ENCODE results near the gene MUC12.
"Not testable (repeated sequence)": the region's sequence is repeated elsewhere in the genome, so short reads cannot be mapped to it uniquely, and the experiment has no call there.

MUC12 gene

DNA sequence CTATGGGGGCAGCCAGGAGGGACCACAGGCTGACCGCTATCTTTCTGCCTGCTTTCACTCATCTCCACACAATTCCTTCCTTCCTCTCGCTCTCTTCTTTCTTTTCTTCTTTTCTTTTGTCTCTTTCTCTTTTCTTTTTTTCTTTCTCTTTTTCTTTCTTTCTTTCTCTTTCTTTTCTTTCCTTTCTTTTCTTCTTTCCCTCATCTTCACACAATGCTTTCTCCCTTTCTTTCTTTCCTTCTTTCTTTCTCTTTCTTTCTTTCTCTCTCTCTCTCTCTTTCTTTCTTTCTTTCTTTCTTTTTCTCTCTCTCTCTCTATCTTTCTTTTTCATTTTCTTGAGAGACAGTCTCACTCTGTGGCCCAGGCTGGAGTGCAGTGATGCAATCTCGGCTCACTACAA is 6.8 kb upstream of the MUC12 start:
- no peak for DNase-seq (ENCODE audit: low spot score)

DNA sequence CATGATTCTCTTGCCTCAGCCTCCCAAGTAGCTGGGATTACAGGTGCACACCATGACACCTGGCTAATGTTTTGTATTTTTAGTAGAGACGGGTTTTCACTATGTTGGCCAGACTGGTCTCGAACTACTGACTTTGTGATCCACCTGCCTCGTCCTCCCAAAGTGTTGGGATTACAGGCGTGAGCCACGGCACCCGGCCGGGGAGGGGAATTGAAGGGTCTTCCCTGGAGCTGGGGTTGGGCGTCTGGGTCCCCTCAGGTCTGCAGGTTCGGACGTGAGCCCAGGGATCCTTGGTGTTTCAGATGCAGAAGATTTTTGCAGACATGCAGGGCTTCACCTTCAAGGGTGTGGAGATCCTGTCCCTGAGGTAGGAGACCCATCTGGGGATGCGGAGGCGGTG is 6.0 kb upstream of the MUC12 start:
- DNase-seq (ENCODE audit: low spot score), result peak; percentile 45

DNA sequence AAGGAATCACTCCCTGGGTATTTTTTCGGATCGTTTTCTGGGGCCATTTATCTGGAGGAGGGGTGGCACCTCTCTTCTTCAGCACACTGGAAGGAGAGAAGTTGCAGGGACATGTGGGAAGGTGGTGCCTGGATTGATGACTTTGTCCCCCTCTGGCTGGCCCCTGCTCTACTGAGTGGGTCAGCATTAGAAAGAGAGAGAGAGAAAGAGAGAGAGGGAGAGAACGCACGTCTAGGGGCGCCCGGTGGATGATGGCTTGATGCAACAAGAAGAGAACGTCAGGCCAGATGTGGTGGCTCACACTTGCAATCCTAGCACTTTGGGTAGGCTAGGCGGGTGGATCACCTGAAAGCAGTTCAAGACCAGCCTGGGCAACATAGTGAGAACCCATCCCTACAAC is 5.5 kb upstream of the MUC12 start:
- DNase-seq (ENCODE audit: low spot score), result peak; percentile 40

DNA sequence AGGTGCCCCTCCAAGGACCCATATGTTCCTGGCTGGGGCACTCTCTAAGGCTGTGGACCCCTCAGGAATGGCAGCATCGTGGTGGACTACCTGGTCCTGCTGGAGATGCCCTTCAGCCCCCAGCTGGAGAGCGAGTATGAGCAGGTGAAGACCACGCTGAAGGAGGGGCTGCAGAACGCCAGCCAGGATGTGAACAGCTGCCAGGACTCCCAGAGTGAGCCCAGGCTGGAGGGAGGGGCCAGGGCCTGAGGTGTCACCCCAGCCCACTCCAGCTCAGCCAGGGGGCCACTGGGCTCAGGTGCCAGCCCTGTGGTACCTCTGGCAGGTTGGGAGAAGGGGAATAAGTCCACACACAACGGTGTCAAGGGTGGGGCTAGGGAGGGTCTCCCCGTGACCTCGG is 4.7 kb upstream of the MUC12 start:
- DNase-seq (ENCODE audit: low spot score), result peak; percentile 55

DNA sequence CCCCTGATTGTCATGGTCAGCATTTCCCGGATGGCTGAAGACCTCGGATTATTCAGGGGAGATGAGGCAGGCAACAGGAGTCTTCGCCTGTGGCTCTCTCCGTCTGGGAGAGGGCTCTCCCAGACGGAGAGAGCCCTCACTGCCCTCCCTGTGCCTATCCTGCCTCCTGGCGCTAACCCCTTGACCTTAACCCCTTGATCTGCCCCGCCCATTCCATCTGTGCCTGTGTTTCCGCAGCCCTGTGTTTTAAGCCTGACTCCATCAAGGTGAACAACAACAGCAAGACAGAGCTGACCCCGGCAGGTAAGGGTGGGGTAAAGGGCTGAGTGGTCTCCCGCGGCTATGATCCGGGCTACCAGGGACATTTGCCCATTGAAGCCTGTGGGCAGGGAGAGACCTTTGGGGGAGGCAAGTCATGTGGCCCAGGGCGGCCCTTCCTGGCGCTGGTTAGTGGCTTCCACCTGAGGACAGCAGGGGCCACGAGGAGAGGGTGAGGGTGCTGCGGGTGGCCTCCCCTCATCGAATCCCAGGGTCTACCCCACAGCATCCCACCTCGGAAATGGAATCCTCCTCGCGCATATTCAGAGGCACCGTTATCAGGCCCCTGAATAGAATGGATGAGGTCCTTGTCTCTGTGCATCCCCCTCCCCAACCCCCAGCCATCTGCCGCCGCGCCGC is 4.2 kb upstream of the MUC12 start:
- no peak for DNase-seq (ENCODE audit: low spot score)

DNA sequence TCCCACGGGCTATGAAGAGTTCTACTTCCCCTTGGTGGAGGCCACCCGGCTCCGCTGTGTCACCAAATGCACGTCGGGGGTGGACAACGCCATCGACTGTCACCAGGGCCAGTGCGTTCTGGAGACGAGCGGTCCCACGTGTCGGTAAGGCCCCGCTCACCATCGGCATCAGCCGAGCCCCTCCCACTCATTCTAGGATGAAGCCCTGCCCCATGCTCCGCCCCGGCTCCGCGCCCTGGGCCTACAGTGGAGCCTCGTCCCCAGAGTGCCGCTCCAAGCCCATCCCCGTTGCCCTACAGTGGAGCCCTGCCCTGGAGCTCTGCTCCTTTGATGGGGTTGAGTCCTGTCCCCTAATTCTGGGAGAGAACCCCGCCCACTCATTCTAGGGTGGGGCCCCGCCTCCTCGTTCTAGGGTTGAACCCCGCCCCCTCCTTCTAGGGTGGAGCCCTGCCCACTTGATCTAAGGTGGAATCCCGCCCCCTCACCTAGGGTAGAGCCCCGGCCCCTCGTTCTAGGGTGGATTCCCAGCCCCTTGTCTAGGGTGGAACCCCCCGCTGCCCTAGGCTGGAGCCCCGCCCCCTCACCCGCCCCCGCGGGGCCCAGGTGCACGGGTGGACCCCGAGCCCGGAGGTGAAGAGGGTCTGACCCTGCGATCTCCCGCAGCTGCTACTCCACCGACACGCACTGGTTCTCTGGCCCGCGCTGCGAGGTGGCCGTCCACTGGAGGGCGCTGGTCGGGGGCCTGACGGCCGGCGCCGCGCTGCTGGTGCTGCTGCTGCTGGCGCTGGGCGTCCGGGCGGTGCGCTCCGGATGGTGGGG is 3.4 kb upstream of the MUC12 start:
- DNase-seq (ENCODE audit: low spot score), result peak; percentile 99

DNA sequence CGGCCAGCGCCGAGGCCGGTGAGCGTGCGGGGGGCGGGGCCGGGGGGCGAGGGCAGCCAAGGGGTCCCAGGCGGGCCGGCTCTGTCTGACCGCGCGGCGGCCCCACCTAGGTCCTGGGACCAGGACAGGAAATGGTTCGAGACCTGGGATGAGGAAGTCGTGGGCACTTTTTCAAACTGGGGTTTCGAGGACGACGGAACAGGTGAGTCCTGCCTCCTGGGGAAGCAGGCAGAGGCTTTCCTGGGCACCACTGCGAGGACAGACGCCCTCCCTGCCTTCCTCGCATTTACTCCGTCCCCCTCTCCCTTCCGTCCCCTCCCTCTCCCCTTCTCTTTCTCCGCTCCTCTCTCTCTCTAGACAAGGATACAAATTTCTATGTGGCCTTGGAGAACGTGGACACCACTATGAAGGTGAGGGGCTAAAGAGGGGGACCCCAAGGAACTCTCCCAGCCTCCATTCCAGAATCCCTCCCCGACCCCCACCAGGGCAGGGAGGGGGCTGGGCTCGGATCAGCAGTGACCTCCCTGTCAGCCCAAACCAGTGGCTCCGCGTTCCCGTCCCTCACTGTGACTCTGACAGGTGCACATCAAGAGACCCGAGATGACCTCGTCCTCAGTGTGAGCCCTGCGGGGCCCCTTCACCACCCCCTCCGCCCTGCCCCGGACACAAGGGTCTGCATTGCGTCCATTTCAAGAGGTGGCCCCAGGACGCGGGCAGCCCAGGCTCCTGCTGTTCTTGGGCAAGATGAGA is 2.6 kb upstream of the MUC12 start:
- DNase-seq (ENCODE audit: low spot score), result no peak

DNA sequence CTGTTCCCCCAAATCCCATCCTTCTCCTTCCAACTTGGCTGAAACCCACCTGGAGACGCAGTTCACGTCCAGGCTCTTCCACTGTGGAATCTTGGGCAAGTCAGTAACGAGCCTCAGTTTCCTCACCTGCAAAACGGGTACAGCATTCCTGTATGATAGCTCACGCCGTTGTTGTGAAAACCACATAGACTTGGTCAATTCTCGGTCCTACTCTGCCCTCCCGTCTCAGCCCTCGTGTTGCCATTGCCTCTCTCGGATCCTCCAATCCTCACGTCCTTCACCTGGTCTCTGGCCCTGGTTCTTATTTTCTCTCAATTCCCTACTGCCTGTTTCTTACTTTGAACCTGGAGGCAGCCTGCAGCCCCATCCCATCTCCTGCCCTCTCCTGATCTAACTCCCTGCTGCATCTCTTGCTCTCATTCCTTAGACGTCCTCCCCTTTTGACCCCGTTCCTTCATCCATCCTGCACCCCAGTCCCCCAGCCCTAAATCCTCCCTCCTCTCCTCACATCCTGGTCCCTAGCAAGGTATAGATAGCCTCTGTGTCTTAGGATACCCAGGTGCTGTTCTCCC is 2.0 kb upstream of the MUC12 start:
- no peak for DNase-seq (ENCODE audit: low spot score)

DNA sequence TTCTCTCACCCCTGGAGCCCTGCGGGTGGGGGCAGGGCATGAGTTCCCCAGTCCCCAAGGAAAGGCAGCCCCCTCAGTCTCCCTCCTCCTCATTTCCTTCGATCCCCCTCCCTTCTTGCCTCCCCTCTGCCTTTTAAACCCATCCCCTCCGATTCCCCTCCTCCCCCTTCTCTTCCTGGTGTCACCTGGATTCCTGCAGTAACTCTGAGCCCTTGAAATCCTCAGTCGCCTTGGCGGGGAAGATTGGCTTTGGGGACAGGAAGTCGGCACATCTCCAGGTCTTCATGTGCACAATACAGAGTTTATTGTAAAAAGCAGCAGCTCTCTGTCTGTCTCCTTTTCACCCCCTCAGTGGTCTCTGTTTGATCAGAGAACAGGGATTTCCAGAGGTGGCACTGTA is 1.3 kb upstream of the MUC12 start:
- no peak for DNase-seq (ENCODE audit: low spot score)

DNA sequence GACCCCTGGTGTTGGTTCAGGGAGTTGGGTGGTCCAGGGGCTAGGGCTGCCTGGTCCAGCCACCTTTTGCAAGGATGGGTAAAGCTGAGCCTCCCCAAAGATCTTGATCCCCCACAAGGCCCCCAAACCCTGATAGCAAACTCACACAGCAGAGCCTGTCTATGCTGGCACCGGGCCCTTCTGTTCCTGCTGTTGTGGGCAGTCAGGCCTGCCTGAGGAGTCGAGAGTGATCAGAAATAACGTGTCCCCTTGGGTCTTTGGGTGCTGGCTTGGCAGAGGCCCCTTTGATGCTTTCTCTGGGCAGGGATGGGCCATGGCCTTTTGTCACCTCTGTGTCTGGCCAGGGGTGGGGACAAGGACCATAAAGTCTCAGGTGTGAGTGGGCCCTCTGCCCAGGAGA is 715 bp upstream of the MUC12 start:
- no peak for DNase-seq (ENCODE audit: low spot score)

DNA sequence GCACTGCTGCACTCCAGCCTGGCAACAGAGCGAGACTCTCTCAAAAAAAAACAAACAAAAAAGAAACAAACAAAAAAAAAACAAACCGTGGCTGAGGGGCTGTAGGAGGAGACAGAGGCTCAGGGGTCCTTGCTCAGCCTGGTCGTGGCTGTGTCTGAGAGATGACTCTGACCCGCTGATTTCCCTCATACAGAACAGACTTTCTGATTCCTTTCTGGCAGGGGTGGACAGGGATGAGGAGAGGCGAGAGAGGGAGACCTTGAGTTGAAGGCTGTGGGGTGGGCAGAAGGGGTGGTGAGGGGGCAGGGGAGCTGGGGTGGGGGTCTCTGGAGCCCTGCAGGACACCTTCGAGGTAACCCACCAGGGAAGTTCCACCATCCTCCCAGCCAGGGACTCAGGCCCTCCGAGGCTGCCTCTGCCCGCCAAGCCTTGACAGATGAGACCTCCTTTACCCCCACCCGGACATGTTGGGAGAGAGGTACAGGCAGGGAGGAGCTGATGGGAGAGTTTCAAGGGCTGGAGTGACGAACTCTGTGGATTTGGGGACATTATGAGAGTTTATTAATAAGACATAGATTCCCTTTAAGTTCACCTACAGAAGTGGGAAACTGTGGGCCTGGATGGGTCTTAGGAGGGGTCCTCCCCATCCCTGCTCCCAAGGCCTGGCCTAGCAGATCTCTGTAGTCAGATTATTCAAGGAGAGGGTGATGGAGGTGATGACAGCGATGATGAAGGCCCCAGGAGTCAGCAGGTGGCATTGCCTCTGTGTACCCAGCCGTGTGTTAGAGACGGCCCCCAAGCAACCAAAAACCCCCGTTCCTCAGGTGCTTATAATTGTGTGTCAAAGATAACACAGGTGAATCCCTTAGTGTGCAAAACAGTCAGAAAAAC is 2.0 kb downstream of the MUC12 start:
- no peak for DNase-seq (ENCODE audit: low spot score)

DNA sequence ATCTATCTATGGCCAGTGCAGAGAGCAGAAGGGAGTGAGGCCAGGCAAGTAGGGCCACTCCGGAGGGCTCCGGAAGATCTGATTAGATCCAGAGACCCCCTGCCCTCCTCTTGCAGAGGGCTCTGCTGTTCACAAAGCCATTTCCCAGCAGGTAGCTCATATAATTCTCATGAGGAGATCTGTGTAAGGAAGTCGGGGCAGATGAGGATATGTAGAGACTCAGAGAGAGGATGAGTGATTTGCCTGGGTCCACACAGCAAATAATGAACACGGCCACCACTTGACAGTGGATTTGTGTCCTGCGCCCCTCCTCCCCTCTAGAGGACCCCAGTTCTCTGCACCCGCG is 2.6 kb downstream of the MUC12 start:
- DNase-seq (ENCODE audit: low spot score), result no peak

DNA sequence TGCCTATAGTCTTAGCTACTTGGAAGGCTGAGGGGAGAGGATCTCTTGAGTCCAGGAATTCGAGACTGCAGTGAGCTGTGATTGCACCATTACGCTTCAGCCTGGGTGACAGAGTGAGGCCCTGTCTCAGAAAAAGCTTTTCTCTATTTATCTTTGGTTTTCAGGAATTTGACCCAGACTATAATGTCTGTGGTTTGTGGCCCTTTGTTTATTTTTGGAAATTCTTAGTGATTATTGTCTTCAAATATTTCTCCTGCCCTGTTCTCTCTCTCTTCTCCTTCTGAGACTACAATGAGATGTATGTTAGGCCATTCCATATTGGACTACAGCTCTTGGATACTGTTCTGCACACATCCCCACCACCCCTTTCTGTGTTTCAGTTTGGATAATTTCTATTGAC is 4.7 kb downstream of the MUC12 start:
- no peak for DNase-seq (ENCODE audit: low spot score)

DNA sequence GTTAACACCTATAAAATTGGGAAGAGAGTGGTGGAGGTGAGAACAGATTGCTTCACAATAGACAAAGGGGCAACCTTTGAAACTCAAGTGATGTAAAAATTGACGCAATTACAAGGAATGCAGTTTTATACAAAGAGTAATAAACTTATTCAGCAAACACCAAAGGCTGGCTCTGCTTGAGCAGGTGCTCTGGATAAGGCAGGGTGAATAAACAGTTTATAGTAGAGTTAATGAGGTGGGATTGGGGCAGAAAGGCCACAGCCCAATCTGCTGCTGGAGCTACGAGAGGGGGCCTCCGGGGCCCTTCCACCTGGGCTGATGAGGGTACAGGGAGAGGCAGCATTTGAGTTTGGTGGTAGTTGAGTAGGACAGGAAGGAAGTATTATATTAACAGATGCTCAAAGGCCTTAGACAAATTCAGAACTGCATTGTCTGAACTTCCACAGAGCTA is 6.0 kb downstream of the MUC12 start:
- no peak for DNase-seq (ENCODE audit: low spot score)

DNA sequence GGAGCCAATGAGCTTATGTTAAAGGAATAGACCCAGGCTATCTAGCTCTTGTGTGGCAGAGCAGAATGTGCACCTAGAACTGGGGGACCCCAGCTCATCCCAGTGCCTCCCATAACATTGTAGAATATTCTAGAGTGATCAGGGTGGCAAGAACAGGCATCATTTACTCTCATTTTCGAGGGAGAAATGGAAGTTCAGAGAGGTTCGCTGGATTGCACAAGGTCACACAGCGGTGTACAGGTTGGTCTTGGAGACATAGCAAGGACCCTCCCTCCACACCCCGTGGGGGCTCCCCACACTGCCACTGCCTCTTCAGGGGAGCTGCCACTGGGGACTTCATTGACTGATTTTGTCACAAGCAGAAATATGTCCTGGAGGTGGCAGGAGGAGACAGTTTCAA is 8.9 kb downstream of the MUC12 start:
- DNase-seq (ENCODE audit: low spot score), result no peak

DNA sequence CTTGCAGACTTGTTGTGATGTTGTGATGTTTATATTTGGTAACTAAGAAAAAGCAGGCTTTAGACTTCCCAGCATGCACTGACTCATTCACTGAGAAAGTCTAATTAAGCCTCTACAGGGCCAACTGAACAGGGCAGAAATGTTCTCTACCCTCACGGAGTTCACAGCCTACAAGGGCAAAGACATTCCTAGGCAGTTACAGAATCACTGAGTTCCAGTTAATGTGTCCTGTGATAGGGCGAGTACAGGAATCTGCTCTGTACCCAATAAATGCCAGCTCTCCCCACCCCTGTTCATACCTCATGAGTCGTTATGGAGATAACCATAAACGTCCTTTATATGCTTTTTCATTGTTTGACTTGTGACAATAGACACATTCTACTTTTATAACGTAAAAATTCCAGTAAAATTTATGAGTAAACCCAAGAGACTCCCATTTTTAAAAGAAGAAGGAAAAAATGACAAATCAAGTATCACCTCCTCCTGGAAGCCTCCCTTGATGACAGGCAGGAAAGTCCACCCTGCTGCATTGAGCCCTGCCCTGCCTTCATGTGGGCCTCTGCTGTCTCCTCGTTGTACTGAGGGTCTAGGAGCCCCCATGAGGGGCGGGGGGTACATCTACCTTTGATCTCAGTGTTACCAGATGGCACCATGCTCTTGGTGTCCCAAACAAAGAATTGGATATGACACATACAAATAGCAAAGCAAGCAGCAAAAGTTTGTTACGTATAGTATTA is 14.3 kb downstream of the MUC12 start:
- no peak for DNase-seq (ENCODE audit: low spot score)

DNA sequence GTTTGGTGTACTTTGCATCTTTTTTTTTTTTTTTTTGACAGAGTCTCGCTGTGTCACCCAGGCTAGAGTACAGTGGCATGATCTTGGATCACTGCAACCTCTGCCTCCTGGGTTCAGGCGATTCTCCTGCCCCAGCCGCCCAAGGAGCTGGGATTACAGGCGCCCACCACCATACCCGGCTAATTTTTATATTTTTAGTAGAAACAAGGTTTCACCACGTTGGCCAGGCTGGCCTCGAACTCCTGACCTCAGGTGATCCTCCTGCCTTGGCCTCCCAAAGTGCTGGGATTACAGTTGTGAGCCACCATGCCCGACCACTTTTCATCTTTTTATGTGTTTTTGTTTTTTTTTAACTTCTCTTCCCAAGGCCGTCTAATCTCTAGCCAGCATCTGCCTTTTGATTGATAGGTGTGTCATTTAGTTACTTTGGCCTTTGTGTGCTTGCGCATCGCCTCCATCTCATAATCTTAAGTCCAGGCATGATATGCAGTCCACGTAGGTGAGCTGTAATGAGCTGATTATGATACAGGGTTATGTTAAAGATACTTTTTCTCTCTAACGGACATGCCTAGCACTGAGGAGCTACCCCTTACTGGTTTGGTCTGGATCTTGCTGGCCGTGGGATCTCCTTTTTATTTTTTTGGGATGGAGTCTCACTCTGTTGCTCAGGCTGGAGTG is 15.0 kb downstream of the MUC12 start:
- not testable (repeated sequence) for DNase-seq (ENCODE audit: low spot score)

DNA sequence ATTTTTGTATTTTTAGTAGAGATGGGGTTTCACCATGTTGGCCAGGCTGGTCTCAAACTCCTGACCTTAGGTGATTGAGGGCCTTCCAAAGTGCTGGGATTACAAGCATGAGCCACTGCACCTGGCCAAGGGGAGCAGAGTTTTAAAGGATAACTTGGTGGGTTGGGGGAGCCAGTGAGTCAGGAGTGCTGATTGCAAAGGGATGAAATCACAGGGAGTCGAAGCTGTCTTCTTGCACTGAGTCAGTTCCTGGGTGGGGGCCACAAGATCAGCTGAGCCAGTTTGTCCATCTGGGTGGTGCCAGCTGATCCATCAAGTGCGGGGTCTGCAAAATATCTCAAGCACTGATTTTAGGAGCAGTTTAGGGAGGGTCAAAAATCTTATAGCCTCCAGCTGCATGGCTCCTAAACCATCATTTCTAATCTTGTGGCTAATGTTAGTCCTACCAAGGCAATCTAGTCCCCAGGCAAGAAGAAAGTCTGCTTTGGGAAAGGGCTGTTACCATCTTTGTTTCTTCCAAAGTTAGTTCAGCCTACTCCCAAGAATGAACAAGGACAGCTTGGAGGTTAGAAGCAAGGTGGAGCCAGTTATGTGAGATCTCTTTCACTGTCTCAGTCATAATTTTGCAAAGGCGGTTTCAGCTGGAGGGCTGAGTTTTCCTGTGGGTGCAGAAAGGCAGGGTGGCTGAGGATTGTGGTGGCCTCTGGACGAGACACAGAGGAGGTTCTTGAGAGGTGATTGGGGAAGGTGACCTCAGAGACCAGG is 15.8 kb downstream of the MUC12 start:
- not testable (repeated sequence) for DNase-seq (ENCODE audit: low spot score)

DNA sequence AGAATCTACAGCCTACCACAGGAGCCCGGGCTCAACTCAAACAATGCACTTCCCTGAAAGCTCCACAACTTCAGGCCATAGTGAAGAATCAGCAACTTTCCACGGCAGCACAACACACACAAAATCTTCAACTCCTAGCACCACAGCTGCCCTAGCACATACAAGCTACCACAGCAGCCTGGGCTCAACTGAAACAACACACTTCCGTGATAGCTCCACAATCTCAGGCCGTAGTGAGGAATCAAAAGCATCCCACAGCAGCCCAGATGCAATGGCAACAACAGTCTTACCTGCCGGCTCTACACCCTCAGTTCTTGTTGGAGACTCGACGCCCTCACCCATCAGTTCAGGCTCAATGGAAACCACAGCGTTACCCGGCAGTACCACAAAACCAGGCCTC is 22.3 kb downstream of the MUC12 start:
- no peak for DNase-seq (ENCODE audit: low spot score)

DNA sequence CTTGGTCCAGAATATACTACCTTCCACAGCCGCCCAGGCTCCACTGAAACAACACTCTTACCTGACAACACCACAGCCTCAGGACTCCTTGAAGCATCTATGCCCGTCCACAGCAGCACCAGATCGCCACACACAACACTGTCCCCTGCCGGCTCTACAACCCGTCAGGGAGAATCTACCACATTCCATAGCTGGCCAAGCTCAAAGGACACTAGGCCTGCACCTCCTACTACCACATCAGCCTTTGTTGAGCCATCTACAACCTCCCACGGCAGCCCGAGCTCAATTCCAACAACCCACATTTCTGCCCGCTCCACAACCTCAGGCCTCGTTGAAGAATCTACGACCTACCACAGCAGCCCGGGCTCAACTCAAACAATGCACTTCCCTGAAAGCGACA is 22.9 kb downstream of the MUC12 start:
- DNase-seq (ENCODE audit: low spot score), result not testable (repeated sequence)
